GM18909 (cell line): ENCODE results near the gene MOV10L1.

Experiments used
- ATAC-seq: cut with Tn5 transposase; IDR thresholded peaks from one replicate; pipeline ENCODE4 v1.9.1; 2021; ENCODE audit warnings: mild to moderate bottlenecking; ENCODE audit not compliant: unreplicated experiment, poor library complexity

The MOV10L1 gene

DNA sequence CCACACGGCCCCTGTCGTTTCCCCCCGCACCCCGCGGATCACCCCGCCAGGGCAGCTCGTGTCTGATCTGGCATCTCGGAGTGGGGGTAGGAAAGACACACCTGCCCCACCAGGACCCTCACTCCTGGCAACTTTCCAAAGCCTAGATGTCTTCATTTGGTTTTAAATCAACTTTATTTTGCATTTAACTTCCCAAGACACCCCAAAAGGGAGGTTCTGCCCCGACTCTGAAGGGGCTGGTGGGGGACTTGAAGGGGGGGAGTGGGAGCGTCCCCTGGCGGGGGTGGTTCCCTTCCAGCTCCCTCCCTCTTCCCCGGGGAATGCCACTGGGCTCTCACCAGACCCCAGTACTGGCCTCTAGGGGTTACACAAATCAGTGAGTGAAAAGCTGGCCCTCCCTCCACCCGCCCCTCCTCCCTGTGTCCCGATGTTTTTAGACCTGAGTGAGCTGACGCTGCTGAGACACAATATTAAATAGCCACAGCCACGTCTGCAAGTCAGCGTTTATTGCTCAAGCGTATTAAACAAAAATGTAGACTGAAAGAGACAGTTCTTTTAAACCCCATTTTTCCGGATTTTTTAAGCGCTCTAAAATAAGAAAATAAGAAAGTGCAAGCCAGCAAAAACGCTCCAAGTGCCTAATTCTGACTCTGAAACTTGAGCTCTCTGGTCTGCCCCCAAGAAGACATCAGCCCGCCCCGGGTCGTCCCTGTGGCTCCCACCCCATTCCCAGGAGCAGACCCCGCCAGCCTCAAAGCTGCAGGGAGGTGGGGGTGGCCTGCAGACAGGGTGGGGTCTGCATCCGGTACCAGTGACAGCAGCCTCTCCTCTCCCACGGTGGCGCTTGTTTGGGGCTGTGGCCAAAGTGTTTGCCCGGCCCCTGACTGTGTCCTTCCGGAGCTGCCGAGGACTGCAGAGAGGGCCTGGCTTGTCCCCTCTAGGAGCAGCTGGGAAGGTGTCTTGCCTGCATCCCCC is 30.6 kb upstream of the MOV10L1 start:
- ATAC-seq: no peak

DNA sequence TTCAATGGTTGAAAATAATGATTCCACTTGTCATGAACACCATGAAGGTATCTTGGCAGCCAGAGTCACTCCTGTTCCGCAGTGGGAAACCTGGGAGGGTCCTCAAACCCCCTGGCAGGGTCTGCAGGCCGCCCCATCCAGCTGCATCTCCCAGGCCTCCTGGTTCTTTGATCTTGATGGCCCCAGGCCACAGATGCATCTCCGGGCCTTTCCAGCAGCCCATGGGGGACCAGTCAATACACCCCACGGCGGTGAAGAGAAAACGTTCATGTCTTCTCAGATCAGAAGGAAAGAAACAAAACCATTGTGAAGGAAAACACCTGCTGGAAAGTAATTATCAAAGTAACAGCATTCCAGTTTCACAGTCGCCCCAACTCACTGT is 29.9 kb upstream of the MOV10L1 start:
- no peak for ATAC-seq

DNA sequence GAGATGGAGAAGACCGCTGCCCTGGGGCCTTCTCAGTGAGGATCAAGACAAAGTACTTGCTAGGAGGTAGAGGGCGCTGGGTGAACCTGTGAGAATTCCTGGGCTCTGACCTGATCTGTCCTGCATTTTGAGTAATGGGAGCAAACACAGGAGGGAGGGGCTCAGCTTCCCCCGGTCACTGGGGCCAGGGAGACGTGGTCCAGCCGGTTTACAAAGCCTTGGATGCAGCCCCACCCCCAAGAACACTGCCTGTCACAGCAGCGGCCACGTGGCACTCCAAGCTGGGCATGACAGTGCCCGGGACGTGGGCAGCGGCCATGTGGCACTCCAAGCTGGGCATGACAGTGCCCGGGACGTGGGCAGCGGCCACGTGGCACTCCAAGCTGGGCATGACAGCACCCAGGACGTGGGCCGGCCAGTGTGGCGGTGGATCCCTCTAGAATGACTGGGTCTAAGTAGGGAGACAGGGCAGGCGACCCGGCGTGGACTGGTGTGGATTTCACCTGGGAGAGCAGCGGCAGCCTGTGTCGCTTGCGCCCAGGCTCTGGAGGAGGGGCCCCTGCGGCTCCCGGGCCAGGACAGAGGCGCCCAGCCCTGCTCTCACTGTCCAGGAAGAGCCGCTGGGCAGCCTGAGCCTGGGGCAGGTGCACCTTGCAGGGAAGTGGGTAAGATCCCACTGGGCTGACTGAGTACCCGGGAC is 29.2 kb upstream of the MOV10L1 start:
- no peak for ATAC-seq

DNA sequence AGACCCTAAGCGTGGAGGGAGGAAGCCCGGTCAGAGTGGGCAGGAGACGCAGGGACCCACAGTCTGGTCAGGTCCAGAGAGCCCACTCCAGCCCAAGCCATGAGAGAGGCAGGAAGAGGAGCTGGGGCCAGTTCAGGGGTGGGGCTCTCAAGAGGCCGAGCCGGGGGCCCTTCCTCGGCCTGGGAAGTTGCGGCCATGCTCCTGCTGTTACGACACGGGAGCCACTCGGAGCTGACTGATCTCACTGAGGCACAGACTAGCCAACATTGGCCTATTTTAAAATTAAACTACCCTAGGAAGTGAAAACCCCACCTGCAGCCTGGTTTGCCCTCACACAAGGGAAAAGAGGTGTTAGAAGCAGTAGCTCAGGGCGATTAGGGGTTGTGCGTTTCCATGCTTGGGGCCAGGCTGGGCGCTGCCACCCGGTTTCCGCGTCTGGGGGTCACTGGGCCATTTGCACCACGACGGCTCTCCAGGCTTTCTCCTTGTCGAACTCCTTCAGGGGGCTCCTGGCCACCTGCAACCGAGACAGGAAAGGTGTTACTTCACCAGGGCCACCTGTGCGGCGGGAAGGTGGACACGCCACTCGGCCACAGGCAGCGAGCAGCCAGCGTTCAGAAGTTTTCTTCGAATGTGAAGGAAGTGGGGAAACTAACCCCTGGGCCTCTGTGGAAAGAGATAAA is 28.5 kb upstream of the MOV10L1 start:
- no peak for ATAC-seq

DNA sequence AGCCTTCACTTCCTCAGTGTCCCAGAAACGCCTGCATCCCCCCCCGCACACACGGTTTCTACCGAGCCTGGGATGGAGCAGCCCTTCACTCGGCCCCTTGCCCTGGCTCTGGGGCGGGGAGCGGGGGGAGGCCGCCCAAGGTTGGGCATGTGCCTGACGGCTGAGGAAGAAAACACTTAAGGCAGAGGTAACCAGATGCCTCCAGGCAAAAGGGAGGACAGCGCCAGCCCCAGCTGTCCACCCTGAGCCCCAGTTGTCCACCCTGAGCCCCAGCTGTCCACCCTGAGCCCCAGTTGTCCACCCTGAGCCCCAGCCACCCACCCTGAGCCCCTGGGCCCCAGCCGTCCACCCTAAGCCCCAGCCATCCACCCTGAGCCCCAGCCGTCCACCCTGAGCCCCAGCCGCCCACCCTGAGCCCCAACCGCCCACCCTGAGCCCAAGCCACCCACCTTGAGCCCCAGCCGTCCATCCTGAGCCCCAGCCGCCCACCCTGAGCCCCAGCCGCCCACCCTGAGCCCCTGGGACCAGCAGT is 27.9 kb upstream of the MOV10L1 start:
- ATAC-seq: no peak

DNA sequence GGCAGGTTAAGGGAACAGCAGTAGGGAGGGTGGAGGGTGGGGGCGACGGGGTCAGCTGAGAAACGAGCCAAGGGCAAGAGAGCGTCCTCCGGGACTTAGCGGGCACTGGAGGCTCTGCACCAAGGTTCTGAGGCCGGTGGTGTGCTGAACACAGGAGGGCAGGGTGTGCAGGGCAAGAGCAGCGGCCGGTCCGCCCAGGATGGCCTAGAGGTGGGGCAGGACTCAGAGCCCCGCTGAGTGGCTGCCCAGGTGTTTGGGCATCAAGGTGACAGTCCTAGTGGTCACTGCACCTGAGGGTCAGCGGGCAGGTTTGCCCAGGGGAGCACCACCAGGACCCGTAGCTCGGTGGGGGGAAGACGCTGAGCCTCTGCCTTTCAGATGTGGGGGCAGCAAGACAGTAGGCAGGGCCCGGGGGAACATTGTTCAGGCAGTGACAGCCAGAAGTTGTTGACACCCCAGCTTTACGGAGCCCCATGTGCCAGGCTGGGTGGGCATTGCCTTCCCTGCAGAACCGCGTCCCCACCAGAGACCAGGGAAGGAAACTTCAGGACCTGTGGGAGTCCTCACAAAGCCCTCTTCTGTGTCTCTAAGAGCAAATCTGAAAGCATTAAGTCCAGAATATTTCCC is 27.2 kb upstream of the MOV10L1 start:
- no peak for ATAC-seq

DNA sequence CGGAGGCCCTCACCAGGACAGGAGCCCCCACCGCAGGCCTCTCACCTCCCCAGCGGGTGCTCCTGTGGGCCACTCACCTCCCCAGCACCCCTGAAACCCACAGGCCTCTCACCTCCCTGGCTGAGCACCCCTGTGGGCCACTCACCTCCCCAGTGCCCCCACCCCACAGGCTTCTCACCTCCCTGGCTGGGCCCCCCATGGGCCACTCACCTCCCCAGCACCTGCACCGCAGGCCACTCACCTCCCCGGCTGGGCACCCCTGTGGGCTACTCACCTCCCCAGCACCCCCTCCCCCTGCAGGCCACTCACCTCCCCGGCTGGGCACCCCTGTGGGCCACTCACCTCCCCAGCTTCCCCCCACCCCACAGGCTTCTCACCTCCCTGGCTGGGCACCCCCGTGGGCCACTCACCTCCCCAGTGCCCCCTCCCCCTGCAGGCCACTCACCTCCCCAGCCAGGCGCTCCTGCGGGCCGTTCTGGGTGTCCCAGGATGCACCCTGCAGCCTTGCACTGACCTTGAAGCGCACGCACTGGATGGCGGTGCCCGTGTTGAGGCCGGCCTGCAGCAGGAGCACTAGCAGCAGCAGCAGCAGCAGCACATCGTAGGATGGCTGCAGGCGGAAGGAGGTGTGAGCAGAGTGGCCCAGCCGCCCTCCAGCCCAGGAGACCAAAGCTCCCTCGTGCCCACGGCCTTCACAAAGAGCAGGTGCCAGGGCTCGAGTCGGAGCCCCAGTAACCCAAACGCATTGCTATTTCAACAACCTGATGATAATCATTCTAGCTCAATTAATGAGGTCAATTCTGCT is 26.0 kb upstream of the MOV10L1 start:
- ATAC-seq: no peak

DNA sequence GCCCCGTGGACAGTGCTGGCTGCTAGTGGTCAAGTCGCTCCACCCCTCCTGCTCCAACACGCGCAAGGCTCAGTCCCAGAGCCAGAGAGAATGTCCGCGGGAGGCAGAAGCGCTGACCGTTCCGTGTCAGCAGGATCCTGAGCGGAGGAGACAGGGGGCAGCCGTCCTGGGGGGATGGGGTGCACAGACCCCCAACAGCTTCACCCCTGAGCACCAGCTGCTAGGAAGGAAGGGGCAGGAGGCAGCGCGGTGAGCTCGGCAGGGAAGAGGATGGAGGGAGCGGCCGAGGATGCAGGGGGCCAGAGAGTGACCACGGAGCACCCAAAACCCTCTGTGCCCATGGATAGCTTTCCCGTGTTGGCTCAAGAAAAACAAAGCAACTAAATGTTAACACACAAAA is 25.4 kb upstream of the MOV10L1 start:
- no peak for ATAC-seq

DNA sequence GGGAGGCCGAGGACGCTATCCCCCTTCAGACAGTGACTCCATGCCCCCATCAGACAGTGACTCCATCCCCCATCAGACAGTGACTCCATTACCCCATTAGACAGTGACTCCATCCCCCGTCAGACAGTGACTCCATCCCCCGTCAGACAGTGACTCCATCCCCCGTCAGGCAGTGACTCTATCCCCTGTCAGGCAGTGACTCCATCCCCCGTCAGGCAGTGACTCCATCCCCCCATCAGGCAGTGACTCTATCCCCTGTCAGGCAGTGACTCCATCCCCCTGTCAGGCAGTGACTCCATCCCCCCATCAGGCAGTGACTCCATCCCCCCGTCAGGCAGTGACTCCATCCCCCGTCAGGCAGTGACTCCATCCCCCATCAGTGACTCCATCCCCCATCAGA is 22.6 kb upstream of the MOV10L1 start:
- no peak for ATAC-seq

DNA sequence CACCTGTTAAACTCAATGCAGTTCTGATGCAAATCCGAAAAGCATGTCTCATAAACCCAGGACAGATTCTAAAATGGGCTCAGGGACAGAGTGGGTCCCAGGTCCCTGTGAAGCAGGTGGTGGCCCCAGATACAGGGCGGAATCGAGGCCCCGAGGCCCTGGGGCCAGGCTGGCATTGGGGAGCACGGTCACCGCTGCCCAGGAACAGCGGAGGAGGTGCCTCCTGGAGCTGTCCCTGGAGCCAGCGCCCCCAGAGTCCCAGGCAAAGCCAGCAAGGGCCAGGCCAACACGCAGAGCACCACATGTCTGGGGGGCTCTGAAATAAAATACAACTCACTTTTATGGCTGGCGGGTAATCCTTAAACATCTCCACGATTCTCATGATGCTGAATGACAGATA is 21.7 kb upstream of the MOV10L1 start:
- ATAC-seq: no peak

DNA sequence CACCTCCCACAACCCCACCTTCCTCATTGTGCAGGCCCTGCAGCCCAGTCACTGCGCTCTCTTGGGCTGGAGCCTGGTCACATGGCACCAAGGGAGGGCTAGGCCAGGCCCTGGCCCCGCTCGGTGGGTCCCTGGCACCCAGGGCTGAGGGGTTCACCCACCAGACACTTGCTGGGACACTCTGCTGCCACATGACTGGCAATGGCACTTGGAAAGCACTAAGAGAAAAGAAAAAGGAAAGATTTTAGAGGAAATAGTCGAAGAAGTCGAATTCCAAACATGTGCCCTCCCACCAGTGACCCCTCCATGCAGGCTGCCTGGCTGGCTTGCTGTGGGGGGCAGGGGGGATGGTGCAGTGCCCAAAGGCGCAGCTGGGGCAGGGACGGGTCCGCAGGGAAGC is 19.4 kb upstream of the MOV10L1 start:
- ATAC-seq: no peak

DNA sequence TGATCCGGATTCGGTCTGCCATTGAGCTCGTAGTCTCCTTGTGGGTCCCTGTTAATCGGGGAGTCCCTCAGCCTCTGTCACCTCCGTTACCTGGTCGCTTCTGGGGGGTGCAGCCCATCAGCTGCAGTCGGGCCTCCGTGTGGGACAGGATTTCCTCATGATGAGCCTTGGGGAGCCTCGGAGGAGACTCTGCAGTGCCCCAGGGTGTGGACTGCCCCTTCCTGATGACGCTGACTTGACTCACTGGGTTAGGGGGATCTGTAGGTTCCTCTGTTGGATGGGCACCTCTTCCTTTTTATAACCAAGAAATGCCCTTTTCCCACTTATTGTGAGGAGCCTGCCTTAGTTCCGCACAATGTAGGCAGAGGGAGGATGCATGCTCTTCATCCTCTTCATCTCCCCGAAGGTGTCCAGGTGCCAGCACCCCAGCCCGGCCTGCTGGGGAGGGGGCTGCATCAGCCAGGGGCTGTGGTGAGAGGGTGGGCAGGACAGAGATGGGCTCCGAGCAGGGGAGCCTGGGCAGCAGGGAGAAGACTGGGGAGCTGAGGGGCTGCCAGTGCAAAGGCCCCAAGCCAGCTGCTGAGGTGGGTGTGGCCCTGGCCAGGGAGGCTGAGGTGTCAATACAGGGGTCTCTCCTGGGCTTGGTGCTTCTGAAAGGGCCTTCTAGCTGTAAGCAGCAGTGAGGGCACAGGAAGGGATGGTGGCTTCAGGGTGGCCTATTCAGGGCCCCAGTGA is 18.2 kb upstream of the MOV10L1 start:
- no peak for ATAC-seq

DNA sequence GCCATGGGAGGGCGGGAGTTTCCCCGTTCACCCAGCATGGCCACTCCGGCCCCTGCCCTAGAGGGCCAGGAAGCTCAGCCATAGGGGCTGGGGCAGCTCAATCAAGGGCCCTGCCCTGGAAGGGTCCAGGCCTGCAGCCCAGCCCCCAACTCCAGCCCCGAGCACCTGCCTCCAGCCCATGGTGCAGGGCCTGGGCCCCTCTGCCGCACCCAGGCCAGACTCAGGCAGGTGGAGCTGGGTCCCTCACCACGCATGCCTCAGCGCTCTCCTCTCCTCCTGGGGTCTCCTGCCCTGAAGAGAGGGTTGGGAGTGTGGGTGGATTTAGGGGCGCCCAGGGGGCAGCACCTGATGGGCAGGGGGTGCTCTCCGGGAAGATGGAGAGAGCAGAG is 17.6 kb upstream of the MOV10L1 start:
- ATAC-seq: no peak

DNA sequence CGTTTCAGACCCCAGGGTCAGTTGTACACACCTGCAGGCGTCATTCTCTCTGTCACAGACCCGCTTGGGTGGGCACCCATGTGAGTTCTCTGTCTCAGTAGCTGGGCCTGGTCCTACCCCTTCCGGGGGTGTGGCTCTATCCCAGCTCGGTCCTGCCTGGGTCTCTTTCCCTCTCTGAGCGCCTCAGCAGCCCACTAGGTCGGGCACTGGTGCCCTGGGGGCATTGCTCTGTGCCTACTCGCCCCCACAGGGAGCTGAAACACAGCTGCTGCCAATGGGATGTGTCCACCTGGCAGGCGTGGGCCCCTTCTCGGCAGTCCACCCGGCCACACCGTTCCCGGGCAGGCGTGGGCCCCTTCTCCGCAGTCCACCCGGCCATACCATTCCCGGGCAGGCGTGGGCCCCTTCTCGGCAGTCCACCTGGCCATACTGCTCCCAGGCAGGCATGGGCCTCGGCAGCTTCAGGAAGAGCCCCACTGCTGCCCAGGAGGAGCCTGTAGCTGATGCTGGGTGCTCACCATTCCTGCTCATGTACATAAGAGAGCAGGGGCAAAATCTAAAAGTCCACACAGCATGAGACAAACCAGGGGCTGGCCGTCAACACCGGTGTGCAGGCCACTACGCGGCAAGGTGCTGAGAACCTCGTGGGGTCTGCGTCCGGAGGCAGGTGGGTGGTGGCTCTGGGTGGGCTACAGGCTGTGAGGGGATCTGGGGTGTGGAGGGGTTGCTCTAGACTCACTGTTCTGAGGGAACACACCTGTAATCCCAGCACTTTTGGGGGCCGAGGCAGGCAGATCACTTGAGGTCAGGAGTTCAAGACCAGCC is 16.9 kb upstream of the MOV10L1 start:
- ATAC-seq: no peak

DNA sequence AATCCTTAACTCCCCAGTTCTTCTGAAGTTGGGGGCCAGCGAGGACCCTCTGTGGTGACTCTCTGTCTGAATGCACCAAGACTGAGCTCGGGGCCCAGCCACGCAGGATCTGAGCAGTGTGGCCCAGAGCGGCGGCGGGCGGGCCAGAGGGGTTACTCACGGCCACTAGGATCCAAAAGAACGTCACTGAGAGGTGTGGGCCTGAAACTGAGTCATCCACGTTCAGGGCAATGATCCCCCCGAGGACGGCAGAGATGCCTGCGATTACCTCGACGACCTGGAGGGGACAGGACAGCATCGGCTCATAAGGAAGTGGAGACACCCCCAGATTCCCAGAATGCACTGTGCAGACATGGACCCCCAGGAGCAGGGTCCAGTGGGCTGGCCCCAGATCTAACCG is 15.8 kb upstream of the MOV10L1 start:
- no peak for ATAC-seq

DNA sequence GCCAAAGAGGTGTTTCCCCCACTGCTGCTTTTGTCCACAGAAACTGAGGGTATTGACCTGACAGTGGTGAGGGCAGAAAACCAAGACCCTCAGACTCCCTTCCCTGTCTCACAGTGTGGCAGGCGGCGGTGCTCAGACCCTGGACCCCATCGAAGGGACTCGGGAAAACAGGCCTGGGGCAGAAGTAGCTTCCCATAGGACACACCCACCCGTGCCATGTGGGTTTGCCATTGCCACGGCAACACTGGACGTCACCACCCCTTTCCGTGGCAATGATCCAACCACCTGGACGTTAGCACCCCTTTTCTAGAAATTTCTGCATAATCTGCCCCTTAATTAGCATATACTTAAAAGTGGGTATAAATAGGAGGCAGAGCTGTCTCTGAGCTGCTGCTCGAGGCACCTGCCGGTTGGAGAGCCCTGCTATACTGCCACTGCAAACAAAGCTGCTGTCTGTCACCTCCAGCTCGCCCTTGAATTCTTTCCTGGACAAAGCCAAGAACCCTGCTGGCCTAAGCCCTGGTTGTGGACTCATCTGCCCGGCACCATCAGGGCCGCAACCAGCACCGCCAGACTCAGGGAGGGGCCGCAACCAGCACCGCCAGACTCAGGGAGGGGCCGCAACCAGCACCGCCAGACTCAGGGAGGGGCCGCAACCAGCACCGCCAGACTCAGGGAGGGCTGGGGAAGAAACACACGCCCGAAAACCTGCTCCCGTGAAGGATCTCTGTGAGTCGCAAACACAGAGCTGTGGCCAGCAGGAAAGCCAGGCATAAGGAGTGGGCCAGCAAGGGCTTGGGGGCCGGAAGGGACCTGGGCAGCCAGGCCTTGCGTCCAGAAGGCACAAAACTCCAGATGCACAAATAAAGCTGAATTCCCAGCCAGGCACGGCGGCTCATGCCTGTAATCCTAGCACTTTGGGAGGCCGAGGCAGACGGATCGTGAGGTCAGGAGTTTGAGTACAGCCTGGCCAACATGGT is 15.0 kb upstream of the MOV10L1 start:
- no peak for ATAC-seq
